ENCODE results near the gene MAML3.

Gene MAML3

GRCh38 chr4:139675651-139676050 lies 478.3 kb downstream of the MAML3 start:
- WGBS, 2 donors (ENCODE audit: extremely low coverage in 2 of 2, insufficient read length in 2 of 2, insufficient replicate concordance in 1 of 2): no CpG with 5 or more reads among the region's 9 CpGs
- H2AK5ac ChIP-seq (ENCODE audit: low read depth, low read length): no peak overlapping the region

GRCh38 chr4:139674875-139675550 lies 479.0 kb downstream of the MAML3 start:
- Histone ChIP-seq H3K18ac (ENCODE audit: low read length) (no peak overlapping the region), H3K4ac (ENCODE audit: low read length) (no peak overlapping the region), H3K79me1 (ENCODE audit: low read depth, low read length) (no peaks in the 10 kb centered on the region), H3K4me2 (ENCODE audit: insufficient read depth, low read length, poor library complexity, severe bottlenecking) (no peak overlapping the region), H3K23ac (ENCODE audit: low read depth, low read length, poor library complexity) (no peak overlapping the region), H3K9ac (ENCODE audit: low read depth, low read length, poor library complexity) (no peak overlapping the region), H3K36me3 (replicated peaks in 1 of 2; ENCODE audit: control insufficient read depth in 2 of 2, insufficient read depth in 2 of 2, low read length in 2 of 2) (peaks cover 0 to 23% of the 10 kb centered on the region in 2 donors), H4K91ac (ENCODE audit: low read depth, low read length, poor library complexity) (no peak overlapping the region), H2AFZ (ENCODE audit: low read length) (no peak overlapping the region), H3K4me1 (ENCODE audit: control insufficient read depth in 2 of 2, insufficient read depth in 1 of 2, low read depth in 1 of 2, low read length in 2 of 2) (no peaks in the 10 kb centered on the region), H2BK15ac (ENCODE audit: low read length) (no peak overlapping the region), H2AK5ac (ENCODE audit: low read depth, low read length) (no peak overlapping the region), H3K27me3 (ENCODE audit: control insufficient read depth in 3 of 3, insufficient read depth in 3 of 3, low read depth in 1 of 3, low read length in 3 of 3) (no peaks in the 10 kb centered on the region), H4K8ac (ENCODE audit: low read depth, low read length) (no peak overlapping the region), H3K14ac (ENCODE audit: low read length) (no peak overlapping the region), H3K4me3 (ENCODE audit: low read length in 2 of 2) (no peak overlapping the region), H2BK5ac (ENCODE audit: low read length) (no peak overlapping the region), H3K9me3 (replicated peaks in 1 of 2; ENCODE audit: control insufficient read depth in 2 of 2, insufficient read depth in 1 of 2, low read depth in 1 of 2, low read length in 2 of 2) (peaks cover 0 to 13% of the 10 kb centered on the region in 2 donors), H3K27ac (replicated peaks; ENCODE audit: low read length) (no peak overlapping the region), H2BK12ac (ENCODE audit: low read length) (no peak overlapping the region), H2BK120ac (ENCODE audit: low read depth, low read length) (no peak overlapping the region)
- whole genome bisulfite sequencing, 2 donors (ENCODE audit: extremely low coverage in 2 of 2, insufficient read length in 2 of 2, insufficient replicate concordance in 1 of 2): no CpG with 5 or more reads among the region's 10 CpGs
- DNase-seq (ENCODE audit: low spot score): no peak

More at GRCh38 chr4:139675651-139676050, 478.3 kb downstream of the MAML3 start:
- no peak overlapping the region for H2BK15ac ChIP-seq (ENCODE audit: low read length)
- no peak overlapping the region for H3K4me3 ChIP-seq (ENCODE audit: low read length in 2 of 2)
- H3K9me3 ChIP-seq (replicated peaks in 1 of 2; ENCODE audit: control insufficient read depth in 2 of 2, insufficient read depth in 1 of 2, low read depth in 1 of 2, low read length in 2 of 2): peaks cover 0 to 13% of the 10 kb centered on the region in 2 donors
- H4K91ac ChIP-seq (ENCODE audit: low read depth, low read length, poor library complexity): no peak overlapping the region
- H2AFZ ChIP-seq (ENCODE audit: low read length): no peak overlapping the region
- no peak overlapping the region for H3K18ac ChIP-seq (ENCODE audit: low read length)
- H3K79me1 ChIP-seq (ENCODE audit: low read depth, low read length): no peaks in the 10 kb centered on the region
- DNase-seq (ENCODE audit: low spot score): no peak
- H2BK120ac ChIP-seq (ENCODE audit: low read depth, low read length): no peak overlapping the region
- no peak overlapping the region for H3K23ac ChIP-seq (ENCODE audit: low read depth, low read length, poor library complexity)
- H3K4ac ChIP-seq (ENCODE audit: low read length): no peak overlapping the region
- H2BK5ac ChIP-seq (ENCODE audit: low read length): no peak overlapping the region
- no peaks in the 10 kb centered on the region for H3K4me1 ChIP-seq (ENCODE audit: control insufficient read depth in 2 of 2, insufficient read depth in 1 of 2, low read depth in 1 of 2, low read length in 2 of 2)
- no peak overlapping the region for H2BK12ac ChIP-seq (ENCODE audit: low read length)
- H3K27me3 ChIP-seq (ENCODE audit: control insufficient read depth in 3 of 3, insufficient read depth in 3 of 3, low read depth in 1 of 3, low read length in 3 of 3): no peaks in the 10 kb centered on the region
- H3K14ac ChIP-seq (ENCODE audit: low read length): no peak overlapping the region
- no peak overlapping the region for H3K9ac ChIP-seq (ENCODE audit: low read depth, low read length, poor library complexity)
- H3K36me3 ChIP-seq (replicated peaks in 1 of 2; ENCODE audit: control insufficient read depth in 2 of 2, insufficient read depth in 2 of 2, low read length in 2 of 2): peaks cover 0 to 27% of the 10 kb centered on the region in 2 donors
- no peak overlapping the region for H3K4me2 ChIP-seq (ENCODE audit: insufficient read depth, low read length, poor library complexity, severe bottlenecking)
- H3K27ac ChIP-seq (replicated peaks; ENCODE audit: low read length): no peak overlapping the region
- H4K8ac ChIP-seq (ENCODE audit: low read depth, low read length): no peak overlapping the region

- no peaks in the 10 kb centered on the region for H3K79me1 ChIP-seq (ENCODE audit: low read depth, low read length)
- H3K23ac ChIP-seq (ENCODE audit: low read depth, low read length, poor library complexity): no peak overlapping the region
- H2BK15ac ChIP-seq (ENCODE audit: low read length): no peak overlapping the region
- no peak overlapping the region for H3K4ac ChIP-seq (ENCODE audit: low read length)
- no peak overlapping the region for H3K27ac ChIP-seq (replicated peaks; ENCODE audit: low read length)
- H3K9ac ChIP-seq (ENCODE audit: low read depth, low read length, poor library complexity): no peak overlapping the region
- no peak overlapping the region for H2AFZ ChIP-seq (ENCODE audit: low read length)
- H3K14ac ChIP-seq (ENCODE audit: low read length): no peak overlapping the region
- peaks cover 0 to 3% of the 10 kb centered on the region in 2 donors for H3K36me3 ChIP-seq (replicated peaks in 1 of 2; ENCODE audit: control insufficient read depth in 2 of 2, insufficient read depth in 2 of 2, low read length in 2 of 2)
- no peak overlapping the region for H4K91ac ChIP-seq (ENCODE audit: low read depth, low read length, poor library complexity)
- DNase-seq (ENCODE audit: low spot score): no peak
- no peak overlapping the region for H4K8ac ChIP-seq (ENCODE audit: low read depth, low read length)
- H3K18ac ChIP-seq (ENCODE audit: low read length): no peak overlapping the region
- no peak overlapping the region for H3K4me2 ChIP-seq (ENCODE audit: insufficient read depth, low read length, poor library complexity, severe bottlenecking)
- no peak overlapping the region for H2BK12ac ChIP-seq (ENCODE audit: low read length)
- H3K9me3 ChIP-seq (replicated peaks in 1 of 2; ENCODE audit: control insufficient read depth in 2 of 2, insufficient read depth in 1 of 2, low read depth in 1 of 2, low read length in 2 of 2): peaks cover 0 to 4% of the 10 kb centered on the region in 2 donors
- H2BK120ac ChIP-seq (ENCODE audit: low read depth, low read length): no peak overlapping the region
- peaks cover 0 to 7% of the 10 kb centered on the region in 2 donors for H3K4me1 ChIP-seq (ENCODE audit: control insufficient read depth in 2 of 2, insufficient read depth in 1 of 2, low read depth in 1 of 2, low read length in 2 of 2)
- H3K4me3 ChIP-seq (ENCODE audit: low read length in 2 of 2): no peak overlapping the region
- H2AK5ac ChIP-seq (ENCODE audit: low read depth, low read length): no peak overlapping the region
- WGBS, 2 donors (ENCODE audit: extremely low coverage in 2 of 2, insufficient read length in 2 of 2, insufficient replicate concordance in 1 of 2): no CpG with 5 or more reads among the region's 4 CpGs
- H2BK5ac ChIP-seq (ENCODE audit: low read length): no peak overlapping the region
- H3K27me3 ChIP-seq (ENCODE audit: control insufficient read depth in 3 of 3, insufficient read depth in 3 of 3, low read depth in 1 of 3, low read length in 3 of 3): no peaks in the 10 kb centered on the region
Observed at GRCh38 chr4:139672732-139673131, 481.3 kb downstream of the MAML3 start.

- H3K9ac ChIP-seq (ENCODE audit: low read depth, low read length, poor library complexity): no peak overlapping the region
- H3K27ac ChIP-seq (replicated peaks; ENCODE audit: low read length): no peak overlapping the region
- H3K4me3 ChIP-seq (ENCODE audit: low read length in 2 of 2): no peak overlapping the region
- H2AK5ac ChIP-seq (ENCODE audit: low read depth, low read length): no peak overlapping the region
- H2BK12ac ChIP-seq (ENCODE audit: low read length): no peak overlapping the region
- H2BK5ac ChIP-seq (ENCODE audit: low read length): no peak overlapping the region
- no peak for DNase-seq (ENCODE audit: low spot score)
- no peak overlapping the region for H4K8ac ChIP-seq (ENCODE audit: low read depth, low read length)
- H3K4me1 ChIP-seq (ENCODE audit: control insufficient read depth in 2 of 2, insufficient read depth in 1 of 2, low read depth in 1 of 2, low read length in 2 of 2): peaks cover 0 to 7% of the 10 kb centered on the region in 2 donors
- peaks cover 0 to 3% of the 10 kb centered on the region in 2 donors for H3K9me3 ChIP-seq (replicated peaks in 1 of 2; ENCODE audit: control insufficient read depth in 2 of 2, insufficient read depth in 1 of 2, low read depth in 1 of 2, low read length in 2 of 2)
- no peak overlapping the region for H4K91ac ChIP-seq (ENCODE audit: low read depth, low read length, poor library complexity)
- no peak overlapping the region for H3K14ac ChIP-seq (ENCODE audit: low read length)
- H3K27me3 ChIP-seq (ENCODE audit: control insufficient read depth in 3 of 3, insufficient read depth in 3 of 3, low read depth in 1 of 3, low read length in 3 of 3): no peaks in the 10 kb centered on the region
- H3K79me1 ChIP-seq (ENCODE audit: low read depth, low read length): no peaks in the 10 kb centered on the region
- WGBS, 2 donors (ENCODE audit: extremely low coverage in 2 of 2, insufficient read length in 2 of 2, insufficient replicate concordance in 1 of 2): no CpG with 5 or more reads among the region's 2 CpGs
- H2BK15ac ChIP-seq (ENCODE audit: low read length): no peak overlapping the region
- H2BK120ac ChIP-seq (ENCODE audit: low read depth, low read length): no peak overlapping the region
- no peak overlapping the region for H3K23ac ChIP-seq (ENCODE audit: low read depth, low read length, poor library complexity)
- no peak overlapping the region for H3K18ac ChIP-seq (ENCODE audit: low read length)
- H2AFZ ChIP-seq (ENCODE audit: low read length): no peak overlapping the region
- H3K4me2 ChIP-seq (ENCODE audit: insufficient read depth, low read length, poor library complexity, severe bottlenecking): no peak overlapping the region
- H3K4ac ChIP-seq (ENCODE audit: low read length): no peak overlapping the region
- peaks cover 0 to 3% of the 10 kb centered on the region in 2 donors for H3K36me3 ChIP-seq (replicated peaks in 1 of 2; ENCODE audit: control insufficient read depth in 2 of 2, insufficient read depth in 2 of 2, low read length in 2 of 2)
Observed at GRCh38 chr4:139672215-139672614, 481.8 kb downstream of the MAML3 start.
